GM19043 (cell line): ENCODE results near the gene HGF.
"Not testable (repeated sequence)": the region's sequence is repeated elsewhere in the genome, so short reads cannot be mapped to it uniquely, and the experiment has no call there.

Experiments used
- ATAC-seq: cut with Tn5 transposase; IDR thresholded peaks from one replicate; pipeline ENCODE4 v1.9.1; 2021; ENCODE audit warnings: low read depth; ENCODE audit not compliant: unreplicated experiment

Gene HGF

DNA sequence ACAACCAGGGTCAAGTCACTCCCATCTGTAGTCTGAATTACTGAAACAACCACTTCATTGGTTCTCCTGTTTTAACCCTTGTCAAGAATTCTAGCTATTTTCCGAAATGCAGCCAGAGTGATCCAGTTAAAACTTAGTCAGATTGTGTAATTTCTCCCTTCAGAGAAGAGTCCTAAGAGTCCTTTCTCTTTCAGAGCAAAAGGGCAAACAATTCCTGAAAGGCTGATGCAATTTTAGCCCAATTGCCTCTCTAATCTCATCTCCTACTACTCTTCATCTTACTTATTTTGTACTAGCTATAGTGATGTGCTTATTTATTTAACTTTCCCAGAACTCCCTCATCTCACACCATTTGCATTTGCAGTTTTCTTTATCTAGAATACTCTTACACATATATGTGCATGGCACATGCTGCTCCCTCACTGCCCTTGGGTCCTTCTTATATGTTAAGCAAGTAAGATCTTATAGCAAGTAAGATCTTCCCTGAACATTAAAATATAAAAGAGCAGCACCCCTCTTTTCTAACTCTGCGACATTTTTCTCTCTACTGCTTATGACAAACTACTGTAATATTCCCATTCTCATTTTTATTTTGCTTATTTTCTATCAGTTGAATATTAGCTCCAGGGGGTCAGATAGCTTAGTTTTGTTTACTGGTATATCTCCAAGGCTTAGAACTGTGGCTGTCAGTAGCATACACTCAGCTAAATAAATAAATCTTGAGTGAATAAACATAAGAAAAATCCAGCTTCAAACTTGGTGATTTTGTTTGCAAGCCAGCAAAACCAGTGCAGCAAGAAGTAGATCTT lies 44.6 kb downstream of the HGF start:
- no peak for ATAC-seq

DNA sequence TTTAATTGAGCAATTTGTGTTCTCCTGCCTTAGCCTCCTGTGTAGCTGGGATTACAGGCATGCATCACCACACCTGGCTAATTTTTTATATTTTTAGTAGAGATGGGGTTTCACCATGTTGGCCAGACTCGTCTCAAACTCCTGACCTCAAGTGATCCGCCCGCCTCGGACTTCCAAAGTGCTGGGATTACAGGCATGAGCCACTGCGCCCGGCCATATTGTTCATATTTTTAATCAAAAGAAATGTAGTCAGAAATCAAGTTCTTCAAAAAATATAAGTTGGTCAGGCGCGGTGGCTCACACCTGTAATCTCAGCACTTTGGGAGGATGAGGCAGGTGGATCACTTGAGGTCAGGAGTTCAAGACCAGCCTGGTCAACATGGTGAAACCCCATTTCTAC lies 47.6 kb downstream of the HGF start:
- not testable (repeated sequence) for ATAC-seq

DNA sequence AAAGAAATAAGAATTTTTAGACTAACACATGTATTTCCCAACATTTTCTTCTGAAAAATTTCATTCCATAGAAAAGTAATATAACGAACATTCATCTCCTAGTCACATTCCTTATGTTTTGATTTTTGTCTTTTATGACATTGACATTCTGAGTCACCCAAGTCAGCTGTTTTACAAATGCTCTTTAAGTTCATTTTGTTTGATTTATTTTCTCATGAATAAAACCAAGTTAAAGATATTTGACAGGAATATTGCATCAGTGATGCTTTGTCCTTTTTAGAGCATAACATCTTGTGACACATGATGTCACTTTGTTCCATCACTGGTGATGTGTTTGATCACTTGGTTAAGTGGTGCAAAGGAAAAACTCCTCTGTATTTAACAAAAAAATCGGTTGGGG lies 48.4 kb downstream of the HGF start:
- no peak for ATAC-seq

- no peak for ATAC-seq
These were observed 50.0 kb downstream of the HGF start for GRCh38 chr7:81719865-81720264.

- ATAC-seq, result no peak
These were observed 53.8 kb downstream of the HGF start for GRCh38 chr7:81715984-81716588.

DNA sequence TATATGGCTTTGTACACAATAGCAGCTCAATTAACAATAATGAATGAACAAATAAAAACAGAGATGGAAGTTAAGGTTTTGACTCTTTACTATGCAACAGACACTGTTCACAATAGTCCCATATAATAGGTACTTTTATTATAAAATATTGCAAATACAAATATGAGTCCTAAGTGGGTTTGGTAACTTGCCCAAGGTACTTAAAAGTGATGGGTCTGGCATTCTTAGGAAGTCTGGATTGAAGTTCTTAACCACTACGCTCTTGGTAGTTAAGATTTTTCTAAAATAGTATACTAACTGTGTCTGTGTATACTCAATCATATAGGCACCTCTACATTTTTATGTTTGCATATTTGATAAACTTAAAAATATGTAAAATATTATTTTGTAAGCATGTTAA lies 55.5 kb downstream of the HGF start:
- no peak for ATAC-seq

GRCh38 chr7:81710751-81711150 lies 59.1 kb downstream of the HGF start:
- no peak for ATAC-seq

DNA sequence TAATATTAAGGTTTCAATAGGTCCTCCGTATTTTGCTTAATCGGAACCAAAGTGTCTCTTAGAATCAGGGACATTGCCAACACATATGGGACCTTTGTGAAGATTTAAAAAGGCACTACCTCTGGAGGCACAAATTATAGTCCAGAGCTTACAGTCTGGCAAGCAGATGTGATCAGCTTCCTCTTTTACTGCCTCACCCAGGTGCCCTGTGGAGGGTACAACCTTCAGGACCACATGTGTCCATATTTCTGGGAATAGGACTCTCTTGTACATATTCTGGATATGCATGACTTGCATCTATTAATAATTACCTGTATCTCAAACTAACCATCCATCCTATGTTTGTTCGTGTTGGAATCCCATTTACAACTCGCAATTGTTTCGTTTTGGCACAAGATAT lies 60.0 kb downstream of the HGF start:
- no peak for ATAC-seq

GRCh38 chr7:81707966-81708365 lies 61.9 kb downstream of the HGF start:
- ATAC-seq, result no peak

DNA sequence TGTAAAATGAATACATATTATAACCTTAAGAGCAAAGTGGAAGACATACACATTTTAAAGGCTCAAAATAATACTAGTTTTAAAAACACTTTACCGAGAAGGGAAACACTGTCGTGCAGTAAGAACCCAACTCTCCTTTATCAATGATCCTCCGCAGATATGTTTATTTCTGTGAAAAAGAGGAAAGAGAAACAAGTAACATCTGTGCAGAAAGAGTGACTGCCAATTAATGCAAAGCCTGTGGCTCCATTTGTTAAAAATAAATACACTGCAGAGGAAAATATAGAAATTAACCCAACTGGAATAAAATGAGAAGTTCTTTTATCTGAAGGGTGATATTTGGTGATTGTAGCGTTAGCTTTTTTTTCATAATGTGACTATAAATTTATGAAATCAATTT lies 62.7 kb downstream of the HGF start:
- ATAC-seq, result no peak

- no peak for ATAC-seq
These were observed 64.6 kb downstream of the HGF start for GRCh38 chr7:81705206-81705605.

DNA sequence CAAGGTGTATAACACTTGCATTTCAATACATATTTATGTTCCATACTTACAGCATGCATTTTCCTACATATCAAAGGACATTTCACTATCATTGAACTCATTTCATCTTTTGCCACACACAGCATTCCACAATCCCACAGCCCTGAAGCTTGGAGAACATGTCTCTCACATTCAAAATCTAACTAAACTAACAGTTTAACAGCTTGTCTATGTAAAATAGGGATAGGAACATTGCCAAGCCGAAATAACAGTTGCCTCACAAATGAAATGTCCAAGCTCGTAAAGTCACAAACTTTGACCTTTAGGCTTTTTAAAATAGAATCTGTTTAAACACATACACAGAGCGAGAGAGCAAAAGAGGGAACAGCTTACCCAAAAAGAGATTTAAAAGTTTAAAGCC lies 65.3 kb downstream of the HGF start:
- no peak for ATAC-seq

GRCh38 chr7:81698965-81699364 lies 70.9 kb downstream of the HGF start:
- no peak for ATAC-seq

DNA sequence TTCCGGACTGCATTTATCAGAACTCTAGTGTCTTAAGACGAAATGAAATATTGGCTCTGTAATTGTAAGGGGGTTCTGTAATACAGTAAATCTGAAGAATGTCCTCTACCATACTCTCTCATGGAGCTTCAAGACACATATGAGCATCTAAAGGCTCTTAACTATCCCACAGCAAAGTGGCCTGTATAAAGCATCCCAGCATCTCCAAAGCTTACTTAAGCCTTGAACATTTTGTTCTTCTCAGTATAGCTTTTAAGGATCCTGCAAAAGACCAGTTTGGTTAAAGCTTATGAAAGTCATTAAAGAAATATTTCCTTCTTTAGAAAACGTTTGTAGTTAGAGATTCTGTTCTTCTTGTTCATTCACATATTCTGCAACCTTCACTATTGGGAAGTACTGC lies 75.1 kb downstream of the HGF start:
- no peak for ATAC-seq

DNA sequence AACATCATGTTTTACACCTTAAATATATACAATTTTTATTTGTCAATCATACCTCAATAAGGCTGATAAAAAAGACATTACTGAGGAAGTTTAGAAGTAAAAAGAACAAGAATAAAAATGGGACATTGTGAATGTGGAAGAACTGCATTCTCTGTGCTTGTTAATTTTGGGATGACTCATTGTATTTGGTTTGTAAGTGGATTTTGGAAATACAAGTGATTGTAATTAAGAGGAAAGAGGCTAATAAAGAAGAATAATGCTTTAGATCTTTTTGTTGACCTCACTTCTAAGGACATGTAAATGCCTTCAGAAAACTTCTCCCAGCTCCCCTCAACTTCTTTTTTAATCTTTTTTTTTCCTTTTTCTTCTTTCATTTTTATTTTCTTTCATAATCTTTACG lies 76.0 kb downstream of the HGF start:
- ATAC-seq, result no peak

GRCh38 chr7:81693080-81693479 lies 76.8 kb downstream of the HGF start:
- ATAC-seq, result no peak

GRCh38 chr7:81692146-81692905 lies 77.5 kb downstream of the HGF start:
- no peak for ATAC-seq

DNA sequence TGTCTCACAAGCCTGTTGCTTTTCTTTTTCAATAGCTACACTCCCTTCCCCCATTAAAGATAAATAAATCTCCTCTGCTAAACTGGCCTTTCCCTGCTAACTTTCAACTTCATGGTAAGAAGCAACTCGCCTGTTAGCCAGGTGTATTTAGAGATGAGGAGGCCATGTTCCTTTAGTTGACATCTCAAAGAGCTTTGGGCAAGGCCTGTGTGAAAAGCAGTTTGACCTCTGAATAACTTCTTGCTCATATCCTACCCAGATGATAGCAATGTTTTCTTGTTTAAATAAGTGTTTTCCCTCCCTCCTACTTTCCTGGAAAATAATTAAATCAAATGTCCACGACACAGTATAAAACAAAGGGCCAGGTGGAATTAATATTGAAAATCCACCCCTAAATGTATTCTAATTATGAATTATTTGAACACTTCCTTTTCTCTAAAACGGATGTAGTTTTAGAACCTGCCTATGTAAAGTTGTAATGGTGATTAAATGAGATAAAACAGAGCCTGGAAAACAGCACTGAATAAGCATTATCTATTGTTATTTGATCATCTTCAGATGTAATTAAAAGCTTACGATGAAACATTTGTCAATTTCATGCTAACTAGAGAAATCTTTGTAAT lies 78.5 kb downstream of the HGF start:
- no peak for ATAC-seq

- ATAC-seq, result no peak
These were observed 79.2 kb downstream of the HGF start for GRCh38 chr7:81690688-81691087.

- ATAC-seq, result no peak
These were observed 79.6 kb downstream of the HGF start for GRCh38 chr7:81690251-81690650.
